Brain microvascular endothelial cell (primary cell): ENCODE results near the gene JAM3.
"Not testable (repeated sequence)": the region's sequence is repeated elsewhere in the genome, so short reads cannot be mapped to it uniquely, and the experiment has no call there.

ENCODE experiments used
- DNase-seq: peaks from one replicate; pipeline ENCODE4 v3.0.0-alpha.2; 2020
- H3K27ac ChIP-seq: fragments of 250-450 bp; sonication (Bioruptor Pico); 2 replicates; pipeline ENCODE4 v1.5.1; 2020; ENCODE audit warnings: mild to moderate bottlenecking, moderate library complexity
- H3K27me3 ChIP-seq: fragments of 250-450 bp; sonication (Bioruptor Pico); replicated peaks from 2 replicates; pipeline ENCODE4 v1.5.1; 2020; ENCODE audit warnings: mild to moderate bottlenecking
- H3K36me3 ChIP-seq: fragments of 250-450 bp; sonication (Bioruptor Pico); replicated peaks from 2 replicates; pipeline ENCODE4 v1.5.1; 2020; ENCODE audit warnings: mild to moderate bottlenecking
- H3K4me3 ChIP-seq: 2 replicates; pipeline ENCODE4 v1.5.1; 2011; ENCODE audit warnings: low read depth, mild to moderate bottlenecking, control low read depth, low read length, moderate library complexity
- in situ Hi-C: cut with HindIII; loops from 2 replicates; pipeline ENCODE4 v1.10.0; 2017; ENCODE audit warnings: low sequenced_read_pairs, low pct_ligation_motif_present
- TF ChIP-seq, protein P1 (sequence below): IDR thresholded peaks from 2 replicates; pipeline ENCODE4 v1.5.1; 2011; ENCODE audit warnings: low read depth, mild to moderate bottlenecking, moderate library complexity, low read length, control low read depth, inconsistent platforms; ENCODE audit errors: missing control alignments

Gene JAM3

DNA sequence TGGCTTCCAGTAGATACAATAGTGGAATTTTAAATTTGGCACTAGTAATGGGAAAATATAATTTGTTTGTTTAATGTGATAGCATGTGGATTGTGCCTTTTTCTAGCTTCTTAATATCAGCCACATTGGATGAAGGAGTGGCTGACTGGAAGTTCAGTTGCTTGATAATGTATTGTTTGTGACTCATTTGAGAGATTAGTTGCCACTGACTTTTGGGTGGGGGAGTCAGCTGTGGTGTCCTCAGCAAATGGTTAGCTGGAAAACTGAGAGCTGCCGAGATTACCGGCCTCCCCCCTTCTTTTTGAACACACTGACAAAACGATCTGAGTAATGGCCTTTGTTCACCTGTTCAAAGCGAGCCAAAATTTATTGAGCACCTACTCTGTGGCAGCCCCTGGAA, 5.5 kb downstream of the JAM3 start:
- H3K36me3 ChIP-seq = no peaks in the 10 kb centered on the region
- in situ Hi-C loops = no loop called here

DNA sequence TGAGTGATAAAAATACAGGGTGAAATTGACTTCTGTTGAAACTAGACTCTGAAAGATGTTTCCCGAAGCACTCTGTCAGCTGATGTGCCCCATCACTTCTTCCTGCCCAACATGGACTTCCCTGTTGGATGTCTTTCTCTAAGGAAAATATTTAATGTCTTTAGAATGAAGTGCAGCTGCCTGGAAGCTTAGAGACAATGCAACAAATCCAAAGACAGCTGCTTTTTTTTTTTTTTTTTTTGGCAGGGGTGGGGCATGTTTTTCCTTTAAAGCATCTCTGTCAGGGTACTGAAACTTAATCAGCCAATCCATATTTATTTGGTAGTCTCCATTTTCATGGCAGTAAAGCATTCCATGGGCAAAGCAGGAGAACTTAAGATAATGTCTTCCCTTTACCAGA, 5.9 kb downstream of the JAM3 start:
- in situ Hi-C loops = no loop called here
- Histone ChIP-seq H3K27ac (no peak overlapping the region), H3K4me3 (no peak overlapping the region), H3K27me3 (no peaks in the 10 kb centered on the region), H3K36me3 (no peaks in the 10 kb centered on the region)
- no peak for DNase-seq
- TF ChIP-seq, protein P1, sequence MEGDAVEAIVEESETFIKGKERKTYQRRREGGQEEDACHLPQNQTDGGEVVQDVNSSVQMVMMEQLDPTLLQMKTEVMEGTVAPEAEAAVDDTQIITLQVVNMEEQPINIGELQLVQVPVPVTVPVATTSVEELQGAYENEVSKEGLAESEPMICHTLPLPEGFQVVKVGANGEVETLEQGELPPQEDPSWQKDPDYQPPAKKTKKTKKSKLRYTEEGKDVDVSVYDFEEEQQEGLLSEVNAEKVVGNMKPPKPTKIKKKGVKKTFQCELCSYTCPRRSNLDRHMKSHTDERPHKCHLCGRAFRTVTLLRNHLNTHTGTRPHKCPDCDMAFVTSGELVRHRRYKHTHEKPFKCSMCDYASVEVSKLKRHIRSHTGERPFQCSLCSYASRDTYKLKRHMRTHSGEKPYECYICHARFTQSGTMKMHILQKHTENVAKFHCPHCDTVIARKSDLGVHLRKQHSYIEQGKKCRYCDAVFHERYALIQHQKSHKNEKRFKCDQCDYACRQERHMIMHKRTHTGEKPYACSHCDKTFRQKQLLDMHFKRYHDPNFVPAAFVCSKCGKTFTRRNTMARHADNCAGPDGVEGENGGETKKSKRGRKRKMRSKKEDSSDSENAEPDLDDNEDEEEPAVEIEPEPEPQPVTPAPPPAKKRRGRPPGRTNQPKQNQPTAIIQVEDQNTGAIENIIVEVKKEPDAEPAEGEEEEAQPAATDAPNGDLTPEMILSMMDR = no peak

More for the DNA sequence above, 5.5 kb downstream of the JAM3 start:
- DNase-seq = peak; percentile 62
- Histone ChIP-seq H3K27me3 (no peaks in the 10 kb centered on the region), H3K4me3 (no peak overlapping the region), H3K27ac (no peak overlapping the region)
- TF ChIP-seq, protein P1 = no peak

DNA sequence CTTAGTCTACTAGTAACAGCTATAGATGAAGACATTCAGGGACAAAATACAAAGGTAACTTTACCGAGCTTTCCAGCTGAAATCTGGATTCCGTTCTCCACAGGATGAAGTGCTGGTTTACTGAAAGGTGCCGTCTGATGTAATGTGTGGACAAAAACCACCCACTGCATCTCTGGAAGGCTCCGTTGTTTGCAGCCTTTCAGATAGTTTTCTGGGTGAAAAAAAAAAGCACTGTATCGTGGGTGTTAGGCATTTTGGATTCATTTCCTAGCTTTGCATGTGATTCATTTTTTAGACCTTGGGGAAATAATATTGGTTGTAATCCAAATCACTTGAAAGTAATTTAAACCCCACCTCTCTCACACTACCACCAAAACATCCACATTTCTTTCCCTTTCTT, 10.4 kb downstream of the JAM3 start:
- DNase-seq = no peak
- TF ChIP-seq, protein P1 = no peak
- H3K36me3 ChIP-seq = no peaks in the 10 kb centered on the region
- no peaks in the 10 kb centered on the region for H3K27me3 ChIP-seq
- no peak overlapping the region for H3K27ac ChIP-seq
- in situ Hi-C loops = no loop called here
- no peak overlapping the region for H3K4me3 ChIP-seq

DNA sequence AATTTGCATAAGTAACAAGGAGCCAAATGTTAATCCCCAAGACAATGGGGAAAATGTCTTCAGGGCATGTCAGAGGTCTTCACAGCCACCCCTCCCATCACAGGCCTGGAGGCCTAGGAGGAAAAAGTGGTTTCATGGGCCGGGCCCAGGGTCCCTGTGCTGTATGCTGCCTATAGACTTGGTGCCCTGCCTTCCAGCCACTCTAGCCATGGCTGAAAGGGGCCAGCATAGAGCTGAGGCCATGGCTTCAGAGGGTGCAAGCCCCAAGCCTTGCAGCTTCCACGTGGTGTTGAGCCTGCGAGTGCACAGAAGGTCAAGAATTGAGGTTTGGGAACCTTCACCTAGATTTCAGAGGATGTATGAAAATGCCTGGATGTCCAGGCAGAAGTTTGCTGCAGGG, 12.4 kb downstream of the JAM3 start:
- H3K4me3 ChIP-seq, H3K27me3 ChIP-seq, H3K36me3 ChIP-seq, DNase-seq, H3K27ac ChIP-seq, in situ Hi-C loops: not testable (repeated sequence)

DNA sequence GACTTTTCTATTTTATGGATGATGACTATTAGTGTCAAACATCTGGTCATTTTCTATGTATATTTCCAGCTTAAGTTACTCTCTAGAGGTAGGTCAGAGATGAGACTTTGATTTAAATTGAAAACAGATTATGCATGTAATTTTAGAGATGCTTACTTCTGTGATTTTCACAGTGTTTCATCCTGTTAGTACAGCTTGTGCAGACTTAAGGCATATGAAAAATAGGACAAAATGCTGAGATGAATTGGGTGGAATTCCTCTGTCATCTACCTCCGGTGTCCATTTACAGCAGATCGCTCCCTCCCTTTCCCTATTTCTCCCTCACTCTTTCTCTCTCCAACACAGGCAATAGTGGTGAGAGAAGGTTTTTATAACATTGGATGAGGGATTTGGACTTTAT, 14.1 kb downstream of the JAM3 start:
- in situ Hi-C loops = no loop called here
- DNase-seq = no peak
- TF ChIP-seq, protein P1 = no peak

DNA sequence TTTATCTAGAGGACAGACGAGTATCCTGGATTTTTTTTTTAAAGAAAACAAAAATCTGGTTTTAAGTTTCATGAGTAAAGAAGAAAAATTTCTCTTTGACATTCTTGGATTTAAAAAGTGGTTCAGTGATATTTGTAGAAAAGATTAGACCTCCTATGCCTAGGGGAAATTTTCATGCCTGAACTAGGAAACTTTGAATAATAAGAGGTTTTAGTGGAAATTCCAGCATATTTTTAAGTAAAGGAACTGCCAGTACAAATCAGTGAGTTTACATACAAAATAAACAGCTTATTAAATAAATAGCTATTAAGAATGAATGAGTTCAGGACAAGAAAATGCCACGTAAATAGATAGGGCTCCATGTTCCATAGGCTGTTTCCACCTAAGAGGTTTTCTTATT, 17.5 kb downstream of the JAM3 start:
- Histone ChIP-seq H3K36me3 (no peaks in the 10 kb centered on the region), H3K4me3 (no peak overlapping the region), H3K27me3 (no peaks in the 10 kb centered on the region), H3K27ac (no peak overlapping the region)
- TF ChIP-seq, protein P1 = no peak
- no peak for DNase-seq
- in situ Hi-C loops = no loop called here

More for the DNA sequence above, 14.1 kb downstream of the JAM3 start:
- Histone ChIP-seq H3K27ac (no peak overlapping the region), H3K4me3 (no peak overlapping the region), H3K36me3 (no peaks in the 10 kb centered on the region), H3K27me3 (no peaks in the 10 kb centered on the region)

DNA sequence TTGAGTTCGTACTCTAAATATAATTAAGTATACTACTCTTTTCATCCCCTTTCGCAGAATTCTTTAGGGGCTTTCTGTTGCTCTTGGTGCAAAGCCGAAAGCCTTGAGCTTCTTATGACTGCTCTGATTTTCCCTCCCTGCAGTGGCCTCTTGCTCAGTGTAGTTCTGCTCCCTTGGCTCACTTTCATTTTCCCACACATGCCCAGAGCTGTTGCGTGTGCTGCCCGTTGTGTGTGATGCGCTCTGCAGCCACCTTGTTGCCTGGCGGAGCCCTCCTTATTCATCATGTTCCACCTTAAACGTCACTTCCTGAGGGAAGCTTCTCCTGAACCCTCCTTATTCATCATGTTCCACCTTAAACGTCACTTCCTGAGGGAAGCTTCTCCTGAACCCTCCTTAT, 23.1 kb downstream of the JAM3 start:
- DNase-seq, H3K4me3 ChIP-seq, H3K27ac ChIP-seq, H3K27me3 ChIP-seq, H3K36me3 ChIP-seq, in situ Hi-C loops: not testable (repeated sequence)
